ENCODE measurements around the gene ZBTB7B. TPM values are rescaled to one million over a fixed set of nuclear protein-coding genes. Genes with fewer than 3 reads are reported as not detected.

Gene ZBTB7B
- total RNA-seq, 2 donors from 2014 or later: 30.3 to 53.4 TPM

GRCh38 chr1:155013632-155014031, 11.0 kb downstream of the ZBTB7B start:
- DNase-seq (ENCODE audit: low spot score): no peak
- no peak for TF ChIP-seq CTCF (IDR thresholded peaks at IDR 0.05)
- Histone ChIP-seq H3K36me3 (peaks cover 26% of the 10 kb centered on the region), H3K4me1 (peaks cover 0 to 69% of the 10 kb centered on the region in 2 donors), H3K27ac (peak overlapping the region in 1 of 2 donors; percentile 40), H3K27me3 (no peaks in the 10 kb centered on the region), H3K4me3 (no peak overlapping the region), H3K9me3 (no peaks in the 10 kb centered on the region)

- no peak for DNase-seq (ENCODE audit: low spot score)
- no peak for TF ChIP-seq CTCF (IDR thresholded peaks at IDR 0.05)
- H3K9me3 ChIP-seq: no peaks in the 10 kb centered on the region
Observed at GRCh38 chr1:155014709-155015508, 12.3 kb downstream of the ZBTB7B start.

GRCh38 chr1:155015527-155016230, 13.1 kb downstream of the ZBTB7B start:
- DNase-seq (ENCODE audit: low spot score): no peak
- H3K4me1 ChIP-seq: peaks cover 0 to 52% of the 10 kb centered on the region in 2 donors

More at GRCh38 chr1:155014709-155015508, 12.3 kb downstream of the ZBTB7B start:
- Histone ChIP-seq H3K27me3 (no peaks in the 10 kb centered on the region), H3K4me3 (no peak overlapping the region), H3K27ac (no peak overlapping the region), H3K36me3 (peaks cover 26% of the 10 kb centered on the region), H3K4me1 (peaks cover 0 to 59% of the 10 kb centered on the region in 2 donors)

GRCh38 chr1:155016231-155016831, 13.7 kb downstream of the ZBTB7B start:
- Histone ChIP-seq H3K27me3 (no peaks in the 10 kb centered on the region), H3K36me3 (peaks cover 26% of the 10 kb centered on the region), H3K9me3 (no peaks in the 10 kb centered on the region), H3K27ac (peak overlapping the region; percentile 88 to 93), H3K4me1 (peaks cover 0 to 45% of the 10 kb centered on the region in 2 donors), H3K4me3 (no peak overlapping the region)
- TF ChIP-seq CTCF (IDR thresholded peaks at IDR 0.05): no peak
- DNase-seq (ENCODE audit: low spot score): no peak

More at GRCh38 chr1:155015527-155016230, 13.1 kb downstream of the ZBTB7B start:
- H3K36me3 ChIP-seq: peaks cover 26% of the 10 kb centered on the region
- TF ChIP-seq CTCF (IDR thresholded peaks at IDR 0.05): no peak
- H3K27ac ChIP-seq: no peak overlapping the region
- no peak overlapping the region for H3K4me3 ChIP-seq
- H3K27me3 ChIP-seq: no peaks in the 10 kb centered on the region
- H3K9me3 ChIP-seq: no peaks in the 10 kb centered on the region

- Histone ChIP-seq H3K9me3 (no peaks in the 10 kb centered on the region), H3K36me3 (peaks cover 26% of the 10 kb centered on the region), H3K27me3 (no peaks in the 10 kb centered on the region), H3K4me1 (peaks cover 0 to 36% of the 10 kb centered on the region in 2 donors), H3K4me3 (peak overlapping the region; percentile 23 to 54), H3K27ac (peak overlapping the region; percentile 88 to 93)
- peak; percentile 93 for DNase-seq (ENCODE audit: low spot score)
- peak; percentile 98 to 100 for TF ChIP-seq CTCF (IDR thresholded peaks at IDR 0.05)
Observed at GRCh38 chr1:155017041-155017945, 14.7 kb downstream of the ZBTB7B start.
